Stimulated activated CD8-positive, alpha-beta memory T cell treated with anti-CD3 and anti-CD28 coated beads, Interleukin-7, amount 100 ng/mL, for 1 hour (primary cell): ENCODE results near the gene TEX54.
"Not testable (repeated sequence)": the region's sequence is repeated elsewhere in the genome, so short reads cannot be mapped to it uniquely, and the experiment has no call there.

Experiments used
- DNase-seq, 2 donors: peaks; one replicate each; pipeline ENCODE4 v3.0.0-alpha.2; 2020; ENCODE audit warnings: low read depth in 2 of 2

TEX54 gene

DNA sequence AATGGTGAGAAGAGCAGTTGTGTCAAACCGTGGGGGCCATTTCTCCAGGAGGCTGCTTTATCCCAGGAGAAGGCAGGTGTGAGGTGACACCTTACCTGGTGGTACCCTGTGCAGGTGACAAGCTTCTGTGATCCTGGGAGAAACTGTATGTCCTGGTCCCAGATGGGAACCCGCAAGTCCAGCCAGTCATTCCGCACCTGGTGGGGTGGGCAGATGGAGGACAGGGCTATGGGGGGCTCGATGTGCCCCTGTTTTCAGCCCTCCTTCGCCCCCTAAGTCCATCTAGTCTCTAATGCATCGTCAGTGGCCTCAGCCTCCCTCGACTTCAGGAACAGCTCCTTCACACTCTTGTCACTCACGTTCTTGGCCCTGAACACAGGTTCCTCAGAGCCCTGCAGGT is 2.7 kb upstream of the TEX54 start:
- DNase-seq: no peak

DNA sequence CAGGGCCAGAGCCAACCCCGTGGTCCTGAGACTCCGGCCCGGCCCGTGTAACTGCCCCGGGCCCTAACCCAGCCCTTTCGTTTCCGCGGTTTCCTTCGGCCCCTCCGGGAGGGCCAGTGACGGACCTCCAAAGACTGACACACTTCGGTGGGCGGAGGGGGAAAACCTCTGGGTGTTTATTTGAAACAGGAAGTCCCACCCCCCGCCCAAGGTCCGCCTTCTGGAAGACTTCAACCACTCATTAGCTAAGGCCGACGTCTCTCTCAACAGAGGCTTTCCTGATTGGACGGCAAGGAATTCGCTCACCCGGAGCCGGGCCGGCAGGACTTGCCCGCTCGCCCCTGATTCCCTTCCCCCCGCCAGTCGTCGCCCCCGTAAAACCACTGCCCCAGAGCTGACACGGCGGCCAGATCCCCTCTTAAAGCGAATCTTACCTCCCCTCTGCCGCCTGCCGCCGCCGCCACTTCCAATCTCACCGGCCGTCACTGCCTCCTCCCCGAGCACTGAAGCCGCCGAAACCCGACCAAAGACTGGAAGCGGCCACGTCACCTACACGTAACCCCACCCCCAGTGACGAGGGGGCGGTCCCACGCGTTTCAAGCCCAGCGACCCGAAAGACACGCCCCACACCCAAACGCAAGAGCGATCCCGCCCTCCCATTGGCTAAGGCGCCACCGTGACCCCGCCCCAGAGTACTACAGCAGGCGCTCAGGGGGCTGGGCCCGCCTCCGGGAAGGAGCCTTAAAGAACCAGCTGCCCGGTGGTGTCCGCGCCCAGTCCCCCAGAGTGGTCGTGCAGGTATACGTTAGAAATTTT is 913 bp downstream of the TEX54 start, which contains the start of gene STX5:
STX5 (minus strand) TSS at position 532 of the 816 bp plus-strand sequence. CDS start 808 bp downstream, outside the sequence.
- peak; percentile 98 to 99 for DNase-seq

GRCh38 chr11:62830904-62831519 is 1.6 kb downstream of the TEX54 start:
- no peak for DNase-seq

GRCh38 chr11:62828130-62828529 is 4.5 kb downstream of the TEX54 start:
- not testable (repeated sequence) for DNase-seq

DNA sequence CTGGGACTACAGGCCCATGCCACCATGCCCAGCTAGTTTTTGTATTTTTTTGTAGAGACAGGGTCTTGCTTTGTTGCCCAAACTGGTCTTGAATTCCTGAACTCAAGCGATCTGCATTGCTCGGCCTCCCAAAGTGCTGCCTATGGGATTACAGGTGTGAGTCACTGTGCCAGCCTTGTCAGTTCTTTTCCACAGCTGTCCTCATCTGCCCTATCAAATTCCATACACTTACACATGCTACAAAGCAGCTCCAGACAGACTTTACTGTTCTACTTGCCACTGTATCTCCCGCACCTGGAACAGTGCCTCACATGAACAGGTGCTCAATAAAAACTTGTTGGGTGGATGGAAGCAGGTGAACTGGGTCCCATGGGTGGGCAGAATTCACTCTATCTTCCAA is 9.0 kb downstream of the TEX54 start:
- DNase-seq: no peak

GRCh38 chr11:62817129-62817528 is 15.5 kb downstream of the TEX54 start:
- no peak for DNase-seq

DNA sequence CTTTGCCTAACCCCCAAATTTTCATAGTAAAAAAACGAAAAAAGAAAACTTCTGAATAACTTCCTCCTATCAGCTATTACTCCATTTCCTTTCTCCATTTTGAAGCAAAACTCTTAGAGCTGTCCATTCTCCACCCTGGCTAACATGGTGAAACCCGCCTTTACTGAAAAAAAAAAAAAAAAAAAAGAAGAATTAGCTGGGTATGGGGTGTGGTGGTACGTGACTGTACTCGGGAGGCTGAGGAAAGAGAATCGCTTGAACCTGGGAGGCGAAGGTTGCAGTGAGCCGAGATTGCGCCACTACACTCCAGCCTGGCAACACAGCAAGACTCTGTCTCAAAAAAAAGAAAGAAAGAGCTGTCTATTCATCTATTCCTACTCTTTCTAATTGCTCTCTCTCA is 16.1 kb downstream of the TEX54 start:
- DNase-seq: no peak

DNA sequence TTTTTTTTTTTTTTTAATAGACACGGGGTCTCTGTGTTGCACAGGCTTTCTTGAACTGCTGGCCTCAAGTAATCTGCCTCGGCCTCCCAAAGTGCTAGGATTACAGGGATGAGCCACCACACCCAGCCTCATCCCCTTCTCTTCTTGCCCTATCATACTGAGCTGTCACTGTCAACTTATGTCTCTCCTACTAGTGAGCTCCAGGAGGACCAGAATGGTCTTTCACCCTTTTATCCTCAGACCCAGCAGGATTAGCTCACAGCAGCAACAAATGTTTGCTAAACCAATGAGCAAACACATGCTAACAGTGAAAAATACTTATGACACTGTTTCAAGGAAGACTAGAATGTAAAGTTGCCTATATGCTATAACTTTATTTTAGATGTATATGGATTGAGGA is 21.0 kb downstream of the TEX54 start:
- DNase-seq: no peak

- DNase-seq: no peak
Measured at GRCh38 chr11:62810748-62811147, 21.9 kb downstream of the TEX54 start.

- no peak for DNase-seq
Measured at GRCh38 chr11:62806611-62807121, 26.0 kb downstream of the TEX54 start.

DNA sequence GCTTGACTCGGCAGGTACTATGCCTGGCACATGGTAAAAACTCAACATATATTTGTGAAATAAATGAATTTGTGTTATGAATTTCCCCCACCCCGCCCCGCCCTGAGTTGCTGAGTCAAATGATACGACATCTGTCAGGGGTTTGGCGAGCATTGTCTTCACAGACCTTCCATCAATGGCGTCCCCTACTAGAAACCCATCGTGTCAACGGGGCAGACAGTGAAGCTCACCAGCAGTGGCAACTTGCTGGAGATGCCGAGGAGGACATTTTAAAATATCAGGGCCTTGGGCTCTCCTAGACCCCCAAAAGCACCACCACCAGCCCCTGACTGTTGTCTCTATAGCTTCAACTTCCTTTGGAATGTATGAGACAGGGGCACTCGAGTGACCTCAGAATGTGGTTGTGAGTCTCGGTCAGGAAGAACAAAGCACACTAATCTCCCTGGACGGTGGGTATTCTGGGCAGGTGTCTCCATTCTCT is 26.6 kb downstream of the TEX54 start:
- DNase-seq: no peak

- peak; percentile 94 to 96 for DNase-seq
Measured at GRCh38 chr11:62805076-62805892, 27.4 kb downstream of the TEX54 start, which contains the start of gene NXF1. Gene NXF1, minus strand, starts transcription at chr11:62805440. Its CDS starts 84 bp downstream, at chr11:62805356.

DNA sequence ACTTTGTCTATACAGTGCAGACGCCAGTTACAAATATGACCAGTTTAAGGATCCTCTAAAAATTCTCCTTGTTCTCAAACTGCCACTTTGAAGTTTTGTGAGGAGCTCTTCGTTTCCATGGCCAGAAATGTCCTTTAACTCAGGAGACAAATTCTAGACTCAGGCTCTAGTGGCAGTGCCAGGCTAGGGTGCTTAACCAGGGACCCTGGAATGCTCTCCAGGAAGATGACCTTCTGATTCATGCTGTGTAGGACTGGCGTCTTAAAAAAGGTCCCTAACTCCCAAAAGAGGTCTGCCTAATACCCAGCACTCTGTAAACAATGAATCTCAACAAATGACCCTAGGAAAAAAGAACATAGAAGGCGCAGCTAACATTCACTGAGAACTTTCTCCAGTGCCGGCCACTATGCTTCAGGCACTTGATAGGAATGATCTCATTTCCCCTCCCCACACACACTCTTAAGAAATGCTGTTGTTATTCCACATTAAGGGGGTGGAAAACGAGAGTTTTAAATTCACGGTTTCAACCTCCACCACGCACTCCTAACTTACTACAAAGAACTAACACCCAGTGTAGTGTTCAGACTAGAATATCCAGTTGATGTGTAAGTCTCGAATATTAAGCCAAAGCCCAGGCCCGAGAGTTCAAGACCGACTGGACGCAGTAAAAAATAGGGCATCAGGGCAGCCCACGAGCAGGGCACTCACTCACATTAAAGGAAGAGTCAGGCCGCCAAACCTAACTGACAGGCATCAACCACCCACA is 28.1 kb downstream of the TEX54 start:
- DNase-seq: no peak

DNA sequence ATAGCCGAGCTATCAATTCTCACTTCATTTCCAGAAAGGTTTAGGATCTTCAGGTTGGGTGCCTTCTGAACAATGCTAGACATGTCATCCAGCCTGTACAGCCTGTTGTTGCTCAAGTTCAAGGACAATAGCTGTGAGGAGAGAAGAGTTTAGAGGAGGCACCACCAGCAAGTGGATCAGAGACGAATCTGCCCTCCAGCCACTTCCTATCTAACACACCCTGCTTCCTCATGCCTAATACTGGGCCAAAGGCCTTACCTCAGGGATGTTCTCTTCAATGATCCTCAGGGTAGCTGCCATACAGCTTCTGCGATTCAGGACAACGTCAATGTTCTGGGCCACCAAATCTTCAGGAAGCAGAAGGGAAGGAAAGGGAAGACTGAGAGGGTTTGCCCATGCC is 31.6 kb downstream of the TEX54 start:
- no peak for DNase-seq

DNA sequence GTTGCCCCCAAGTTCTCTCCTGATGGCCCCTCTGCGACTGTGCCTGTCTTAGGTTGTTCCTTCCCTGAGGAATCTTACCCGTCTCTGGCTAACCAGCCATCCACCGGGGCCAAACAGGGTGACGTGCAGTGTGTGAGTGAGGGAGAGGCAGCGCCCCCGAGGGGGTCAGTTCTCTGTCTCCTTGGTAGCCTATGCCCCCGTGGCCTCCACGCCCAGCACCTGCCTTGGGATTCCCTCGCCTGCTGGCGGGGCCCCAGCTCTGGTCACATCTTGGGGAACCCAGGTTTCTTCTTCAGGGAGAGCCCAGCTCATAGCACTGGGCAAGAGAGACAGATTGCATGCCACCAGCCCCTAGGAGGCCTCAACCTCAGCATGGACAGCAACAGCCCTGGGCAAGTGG is 33.2 kb downstream of the TEX54 start:
- DNase-seq: no peak

DNA sequence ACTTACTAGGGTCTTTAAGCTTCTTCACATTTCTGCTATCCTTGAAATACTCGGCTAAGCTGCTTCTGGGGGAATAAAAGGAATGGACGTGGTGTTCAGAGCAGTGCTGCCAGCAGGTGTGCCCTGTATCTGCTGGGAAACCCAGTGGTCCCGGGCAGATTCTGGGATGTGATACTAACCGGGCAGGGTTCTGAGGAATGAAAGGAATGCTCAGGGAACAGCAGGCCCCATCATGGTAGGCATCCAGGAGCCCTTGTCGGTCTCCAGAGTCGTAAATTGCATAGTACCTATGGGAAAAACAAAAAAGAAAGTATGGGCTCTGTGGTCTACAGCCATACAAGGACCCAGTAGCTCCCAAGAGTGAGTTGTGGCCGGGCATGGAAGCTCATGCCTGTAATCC is 36.4 kb downstream of the TEX54 start:
- DNase-seq: no peak

- no peak for DNase-seq
Measured at GRCh38 chr11:62794201-62794775, 38.4 kb downstream of the TEX54 start.

DNA sequence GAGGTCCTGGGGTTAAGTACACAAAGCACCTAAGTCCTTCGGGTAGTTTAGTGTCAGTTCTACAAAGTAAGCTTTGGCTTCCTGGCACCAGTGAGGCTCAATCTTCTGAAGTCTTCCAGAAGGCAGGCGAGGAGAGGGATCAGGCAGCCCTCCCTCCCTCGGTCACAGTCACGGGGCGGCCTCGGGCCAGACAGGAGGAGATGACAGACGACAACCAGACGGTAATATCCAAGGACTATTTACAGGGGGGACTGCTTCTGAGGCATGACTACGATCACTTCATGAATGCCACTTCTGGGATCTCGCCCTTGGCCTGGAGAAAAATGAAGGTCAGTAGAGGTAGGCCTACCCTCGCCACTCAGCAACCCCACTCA is 40.5 kb downstream of the TEX54 start:
- DNase-seq: no peak

GRCh38 chr11:62791501-62792201 is 41.0 kb downstream of the TEX54 start, which contains the start of gene TMEM223:
Gene TMEM223, minus strand, starts transcription at chr11:62792006. Its CDS starts 12 bp downstream, at chr11:62791994.
- peak; percentile 82 to 83 for DNase-seq

- DNase-seq: no peak
Measured at GRCh38 chr11:62789576-62789975, 43.1 kb downstream of the TEX54 start.
